ENCODE results near the gene BTBD2.

Gene BTBD2

GRCh38 chr19:1974381-1975161 lies 40.9 kb downstream of the BTBD2 start:
- no peaks in the 10 kb centered on the region for H3K4me1 ChIP-seq (ENCODE audit: control insufficient read depth in 1 of 2, insufficient read depth in 1 of 2, low read depth in 1 of 2, low read length in 1 of 2)
- no peak overlapping the region for H3K27ac ChIP-seq
- no peak for TF ChIP-seq CTCF (IDR thresholded peaks at IDR 0.05)
- H3K4me3 ChIP-seq (ENCODE audit: low read depth in 1 of 2, low read length in 1 of 2), result no peak overlapping the region
- H3K9me3 ChIP-seq, result no peaks in the 10 kb centered on the region
- peaks cover 69% of the 10 kb centered on the region for H3K36me3 ChIP-seq
- H3K27me3 ChIP-seq, result no peaks in the 10 kb centered on the region

- peaks cover 55% of the 10 kb centered on the region for H3K36me3 ChIP-seq
Measured at GRCh38 chr19:1970806-1971502, 44.6 kb downstream of the BTBD2 start.

DNA sequence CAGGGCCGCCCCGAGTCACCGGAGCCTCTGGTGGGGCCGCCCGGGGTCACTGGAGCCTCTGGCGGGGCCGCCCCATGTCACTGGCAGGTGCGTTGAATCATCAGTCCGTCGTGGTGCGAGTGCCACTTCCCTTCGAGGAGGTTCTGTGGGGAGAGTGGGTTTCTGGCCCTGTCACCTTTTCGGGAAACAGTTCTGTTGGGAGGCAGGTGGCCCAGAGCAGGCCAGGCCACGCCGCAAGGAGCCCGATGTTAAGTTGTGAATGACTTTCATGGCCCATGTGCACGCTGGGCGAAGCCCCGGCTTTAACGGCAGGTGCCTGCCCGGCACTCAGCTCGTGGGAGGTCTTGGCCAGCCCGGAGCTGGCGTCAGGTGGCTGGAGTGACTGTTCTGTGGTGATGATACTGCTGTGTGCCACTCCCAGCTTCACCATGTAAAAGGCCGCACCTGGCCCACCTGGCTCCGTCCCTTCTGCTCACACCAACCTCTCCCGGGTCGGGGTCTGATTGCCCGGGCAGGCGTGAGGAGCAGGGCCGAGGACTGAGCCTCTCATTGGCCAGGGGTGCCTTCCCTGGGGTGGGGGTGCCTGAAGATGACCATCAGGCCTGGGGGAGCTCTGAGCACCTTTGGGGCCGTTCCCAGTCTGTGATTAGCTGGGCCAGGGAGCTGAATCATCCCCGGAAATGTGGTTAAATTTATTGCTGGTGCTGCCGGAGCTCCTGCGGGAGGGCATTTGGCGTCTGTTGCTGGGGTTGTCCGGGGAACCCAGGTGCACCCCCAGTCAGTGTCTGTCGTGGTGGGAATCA lies 45.3 kb downstream of the BTBD2 start:
- Histone ChIP-seq H3K27me3 (no peaks in the 10 kb centered on the region), H3K9me3 (no peaks in the 10 kb centered on the region), H3K27ac (no peak overlapping the region), H3K36me3 (peaks cover 51% of the 10 kb centered on the region), H3K4me1 (ENCODE audit: control insufficient read depth in 1 of 2, insufficient read depth in 1 of 2, low read depth in 1 of 2, low read length in 1 of 2) (no peaks in the 10 kb centered on the region), H3K4me3 (ENCODE audit: low read depth in 1 of 2, low read length in 1 of 2) (no peak overlapping the region)
- no peak for TF ChIP-seq CTCF (IDR thresholded peaks at IDR 0.05)

More at GRCh38 chr19:1970806-1971502, 44.6 kb downstream of the BTBD2 start:
- TF ChIP-seq CTCF (IDR thresholded peaks at IDR 0.05), result no peak
- Histone ChIP-seq H3K27me3 (no peaks in the 10 kb centered on the region), H3K4me1 (ENCODE audit: control insufficient read depth in 1 of 2, insufficient read depth in 1 of 2, low read depth in 1 of 2, low read length in 1 of 2) (no peaks in the 10 kb centered on the region), H3K27ac (no peak overlapping the region), H3K9me3 (no peaks in the 10 kb centered on the region), H3K4me3 (ENCODE audit: low read depth in 1 of 2, low read length in 1 of 2) (no peak overlapping the region)

DNA sequence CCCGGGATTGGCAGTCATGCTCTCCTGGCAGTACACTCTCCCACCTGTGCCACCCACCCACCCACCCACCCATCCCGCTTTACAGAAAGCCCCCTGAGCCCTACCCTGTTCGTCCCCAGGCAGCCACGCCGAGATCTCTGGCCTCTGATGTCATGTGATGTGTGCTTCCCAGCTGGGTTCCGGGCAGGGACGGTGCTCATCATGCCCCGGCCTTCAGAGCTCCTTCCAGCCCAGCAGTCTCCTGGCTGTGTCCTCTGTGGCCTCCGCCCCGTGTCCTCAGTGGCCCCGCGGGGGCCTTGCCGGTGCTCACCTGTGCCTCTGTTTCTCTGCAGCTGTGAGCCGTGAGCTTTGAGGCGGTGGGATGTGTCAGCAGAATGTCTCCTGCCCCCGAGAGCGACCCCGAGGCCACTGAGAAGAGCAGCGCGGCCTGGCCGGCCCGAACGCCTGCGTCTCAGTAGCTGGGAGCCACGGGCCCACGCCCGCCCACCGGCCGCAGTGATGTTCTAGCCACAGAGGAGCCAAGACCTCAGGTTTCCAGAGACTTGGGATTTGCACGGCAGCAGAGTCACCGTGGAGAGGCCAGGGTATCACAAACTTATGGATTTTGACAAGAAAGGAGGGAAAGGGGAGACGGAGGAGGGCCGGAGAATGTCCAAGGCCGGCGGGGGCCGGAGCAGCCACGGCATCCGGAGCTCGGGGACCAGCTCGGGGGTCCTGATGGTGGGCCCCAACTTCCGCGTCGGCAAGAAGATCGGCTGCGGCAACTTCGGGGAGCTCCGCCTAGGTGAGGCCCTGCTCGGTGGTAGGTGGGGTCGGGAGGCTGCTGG lies 46.1 kb downstream of the BTBD2 start:
- no peak overlapping the region for H3K27ac ChIP-seq
- no peaks in the 10 kb centered on the region for H3K27me3 ChIP-seq
- no peak overlapping the region for H3K4me3 ChIP-seq (ENCODE audit: low read depth in 1 of 2, low read length in 1 of 2)
- H3K4me1 ChIP-seq (ENCODE audit: control insufficient read depth in 1 of 2, insufficient read depth in 1 of 2, low read depth in 1 of 2, low read length in 1 of 2), result no peaks in the 10 kb centered on the region
- no peaks in the 10 kb centered on the region for H3K9me3 ChIP-seq
- H3K36me3 ChIP-seq, result peaks cover 48% of the 10 kb centered on the region
- no peak for TF ChIP-seq CTCF (IDR thresholded peaks at IDR 0.05)

All from neutrophil (primary cell).